ENCODE measurements around the gene POU2AF2.

The POU2AF2 gene

DNA sequence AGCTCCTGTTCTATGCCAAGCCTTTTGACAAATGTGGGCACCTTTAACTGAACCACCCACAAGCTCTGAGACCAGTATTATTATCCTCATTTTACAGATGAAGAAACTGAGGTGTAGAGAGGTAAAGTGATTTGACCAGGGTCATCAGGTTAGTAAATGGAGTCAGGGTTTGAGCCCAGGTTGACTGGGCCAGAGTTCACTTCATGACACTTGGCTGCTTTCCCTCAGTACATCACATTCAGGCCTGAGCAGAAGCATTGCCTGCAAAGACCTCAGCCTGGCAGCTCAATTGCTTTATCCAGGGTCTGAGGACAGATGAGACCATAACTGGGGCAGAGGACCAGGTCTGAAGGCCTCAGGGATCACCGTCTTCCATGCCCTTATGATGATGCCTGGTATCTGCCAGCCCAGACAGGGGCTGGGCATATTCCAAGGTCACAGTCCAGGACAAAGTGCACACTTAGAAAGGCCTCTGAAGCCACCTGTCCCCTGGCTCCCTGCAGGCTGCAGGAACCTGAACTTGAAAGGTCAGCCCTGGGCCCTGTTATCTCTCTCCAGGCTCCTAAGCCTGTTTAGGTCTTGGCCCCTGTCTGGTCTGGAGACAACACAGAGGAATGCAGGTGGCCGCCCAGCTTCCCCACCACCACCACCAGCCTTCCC, 84.8 kb downstream of the POU2AF2 start:
- ATAC-seq (replicated peaks; ENCODE audit: extremely low read depth, poor library complexity, severe bottlenecking) (no peak), DNase-seq (ENCODE audit: low spot score in 2 of 2) (no peak)
- Mint-ChIP-seq H3K4me1 (no peaks in the 10 kb centered on the region), H3K36me3 (ENCODE audit: insufficient read depth) (no peaks in the 10 kb centered on the region), H3K9me3 (no peaks in the 10 kb centered on the region), H3K27ac (ENCODE audit: low read depth) (no peak overlapping the region), H3K4me3 (no peak overlapping the region), H3K27me3 (peaks cover 31% of the 10 kb centered on the region)

DNA sequence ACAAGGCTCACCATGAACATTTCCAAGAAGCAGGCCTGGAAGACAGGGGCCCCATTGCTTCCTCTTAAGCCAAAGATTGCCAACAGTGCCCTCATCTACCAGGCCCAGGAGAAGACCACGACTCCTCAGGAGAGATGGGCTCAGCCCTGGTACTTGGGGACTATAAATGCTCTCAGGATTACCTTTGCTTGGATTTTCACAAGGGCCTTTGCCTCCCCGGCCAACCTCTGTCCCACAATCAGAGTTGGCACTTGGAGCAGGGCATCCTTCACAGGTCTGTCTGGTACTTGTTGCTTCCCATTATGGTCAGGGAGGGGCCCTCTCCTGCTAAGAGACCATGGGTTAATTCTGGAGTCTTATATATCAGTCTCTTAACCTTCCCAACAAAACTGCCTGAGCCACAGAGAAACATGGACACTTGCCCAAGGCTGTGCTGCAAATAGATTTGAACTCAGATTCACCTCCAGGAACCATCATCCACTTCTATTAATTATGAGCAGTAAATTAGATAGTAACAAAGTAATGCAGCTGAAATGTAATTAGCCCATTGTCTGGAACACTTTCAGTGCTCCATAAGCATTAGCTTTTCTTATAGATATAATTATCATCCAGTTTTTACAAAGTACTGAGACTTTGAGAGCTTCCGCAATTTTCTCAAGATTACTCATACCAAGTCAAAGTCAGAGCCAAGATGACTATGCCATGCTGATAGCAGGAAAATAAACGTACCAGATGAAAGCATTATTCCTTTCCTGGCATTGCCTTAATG, 86.4 kb downstream of the POU2AF2 start:
- Mint-ChIP-seq H3K4me1 (no peaks in the 10 kb centered on the region), H3K9me3 (no peaks in the 10 kb centered on the region), H3K36me3 (ENCODE audit: insufficient read depth) (no peaks in the 10 kb centered on the region), H3K27me3 (peaks cover 42% of the 10 kb centered on the region), H3K4me3 (no peak overlapping the region), H3K27ac (ENCODE audit: low read depth) (no peak overlapping the region)
- ATAC-seq (replicated peaks; ENCODE audit: extremely low read depth, poor library complexity, severe bottlenecking): no peak
- no peak for DNase-seq (ENCODE audit: low spot score in 2 of 2)

- H3K4me3 Mint-ChIP-seq: no peak overlapping the region
- ATAC-seq (replicated peaks; ENCODE audit: extremely low read depth, poor library complexity, severe bottlenecking): no peak
- no peak overlapping the region for H3K27ac Mint-ChIP-seq (ENCODE audit: low read depth)
- no peaks in the 10 kb centered on the region for H3K36me3 Mint-ChIP-seq (ENCODE audit: insufficient read depth)
- no peaks in the 10 kb centered on the region for H3K4me1 Mint-ChIP-seq
- peaks cover 56% of the 10 kb centered on the region for H3K27me3 Mint-ChIP-seq
- H3K9me3 Mint-ChIP-seq: peaks cover 6% of the 10 kb centered on the region
- no peak for DNase-seq (ENCODE audit: low spot score in 2 of 2)
These were observed 89.3 kb downstream of the POU2AF2 start for GRCh38 chr11:111334532-111335502.

DNA sequence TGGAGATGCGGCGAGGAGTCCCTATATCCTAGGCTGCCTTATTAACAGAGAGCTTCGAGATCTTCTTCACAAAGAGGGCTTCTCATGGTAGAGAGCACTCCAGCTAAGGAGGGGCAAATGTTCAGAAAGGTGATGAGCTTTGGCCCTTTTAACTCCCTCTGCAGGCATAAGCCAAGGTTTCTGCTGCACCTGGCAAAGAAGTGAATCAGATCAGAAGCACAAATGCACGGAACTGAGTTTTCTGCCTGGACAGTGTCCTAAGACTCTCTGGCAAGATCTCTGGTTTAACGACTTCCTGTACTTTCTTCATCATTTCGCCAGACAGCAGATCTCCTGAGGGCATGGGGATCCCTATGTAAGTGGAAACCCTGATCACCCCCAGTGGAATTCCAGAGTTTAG, 90.0 kb downstream of the POU2AF2 start:
- no peak overlapping the region for H3K4me3 Mint-ChIP-seq
- DNase-seq (ENCODE audit: low spot score in 2 of 2) (no peak), ATAC-seq (replicated peaks; ENCODE audit: extremely low read depth, poor library complexity, severe bottlenecking) (no peak)
- H3K27ac Mint-ChIP-seq (ENCODE audit: low read depth): no peak overlapping the region
- no peaks in the 10 kb centered on the region for H3K36me3 Mint-ChIP-seq (ENCODE audit: insufficient read depth)
- H3K9me3 Mint-ChIP-seq: peaks cover 6% of the 10 kb centered on the region
- H3K4me1 Mint-ChIP-seq: no peaks in the 10 kb centered on the region
- peaks cover 56% of the 10 kb centered on the region for H3K27me3 Mint-ChIP-seq
